ENCODE results near the gene BCL11A.

DNA sequence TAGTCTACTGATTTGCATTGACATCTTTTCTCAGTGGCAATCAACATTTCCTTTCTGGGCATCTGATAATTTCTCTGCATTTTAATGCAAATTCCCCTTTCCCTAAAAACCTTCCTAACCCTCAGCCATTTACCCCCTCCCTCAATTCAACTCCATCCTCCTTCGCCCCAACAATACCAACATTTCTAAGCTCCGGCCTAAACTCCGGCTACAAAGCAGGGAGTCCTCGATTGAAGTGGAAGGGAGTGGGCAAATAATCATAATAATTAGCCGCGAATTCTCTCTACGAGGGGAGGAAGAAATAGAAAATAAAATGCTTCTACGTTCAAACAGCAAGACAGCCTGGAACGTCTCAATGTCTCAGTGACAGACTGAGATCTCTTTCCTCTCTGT lies 4.6 kb downstream of the BCL11A start:
- TF ChIP-seq, protein P1, sequence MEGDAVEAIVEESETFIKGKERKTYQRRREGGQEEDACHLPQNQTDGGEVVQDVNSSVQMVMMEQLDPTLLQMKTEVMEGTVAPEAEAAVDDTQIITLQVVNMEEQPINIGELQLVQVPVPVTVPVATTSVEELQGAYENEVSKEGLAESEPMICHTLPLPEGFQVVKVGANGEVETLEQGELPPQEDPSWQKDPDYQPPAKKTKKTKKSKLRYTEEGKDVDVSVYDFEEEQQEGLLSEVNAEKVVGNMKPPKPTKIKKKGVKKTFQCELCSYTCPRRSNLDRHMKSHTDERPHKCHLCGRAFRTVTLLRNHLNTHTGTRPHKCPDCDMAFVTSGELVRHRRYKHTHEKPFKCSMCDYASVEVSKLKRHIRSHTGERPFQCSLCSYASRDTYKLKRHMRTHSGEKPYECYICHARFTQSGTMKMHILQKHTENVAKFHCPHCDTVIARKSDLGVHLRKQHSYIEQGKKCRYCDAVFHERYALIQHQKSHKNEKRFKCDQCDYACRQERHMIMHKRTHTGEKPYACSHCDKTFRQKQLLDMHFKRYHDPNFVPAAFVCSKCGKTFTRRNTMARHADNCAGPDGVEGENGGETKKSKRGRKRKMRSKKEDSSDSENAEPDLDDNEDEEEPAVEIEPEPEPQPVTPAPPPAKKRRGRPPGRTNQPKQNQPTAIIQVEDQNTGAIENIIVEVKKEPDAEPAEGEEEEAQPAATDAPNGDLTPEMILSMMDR (IDR thresholded peaks at IDR 0.05; ENCODE audit: insufficient read depth, low read depth, low read length) = no peak
- TF ChIP-seq EZH2 (IDR thresholded peaks at IDR 0.05; ENCODE audit: insufficient read depth, low read length) = no peak
